Chondrocyte (in vitro differentiated cells): Measurements from ENCODE around the gene ITGB3. TPM values are rescaled to one million over a fixed set of nuclear protein-coding genes. Genes with fewer than 3 reads are reported as not detected.
"Not testable (repeated sequence)": the region's sequence is repeated elsewhere in the genome, so short reads cannot be mapped to it uniquely, and the experiment has no call there.

ENCODE experiments used
- DNase-seq: peaks from one replicate; pipeline ENCODE4 v3.0.0; 2021; ENCODE audit warnings: mixed read lengths, low spot score
- H3K27ac Mint-ChIP-seq: one replicate; pipeline ENCODE4 v1.8.0; 2021; ENCODE audit warnings: mild to moderate bottlenecking, moderate library complexity, mixed read lengths; ENCODE audit not compliant: unreplicated experiment
- H3K27me3 Mint-ChIP-seq: 2 replicates; pipeline ENCODE4 v1.8.0; 2021; ENCODE audit warnings: low read depth, mixed read lengths
- H3K36me3 Mint-ChIP-seq: 2 replicates; pipeline ENCODE4 v1.8.0; 2021; ENCODE audit warnings: low read depth, mixed read lengths
- H3K4me1 Mint-ChIP-seq: 2 replicates; pipeline ENCODE4 v1.8.0; 2021; ENCODE audit warnings: low read depth, mild to moderate bottlenecking, mixed read lengths
- H3K4me3 Mint-ChIP-seq: one replicate; pipeline ENCODE4 v1.8.0; 2021; ENCODE audit warnings: mild to moderate bottlenecking, moderate library complexity, mixed read lengths; ENCODE audit not compliant: unreplicated experiment
- H3K9me3 Mint-ChIP-seq: 2 replicates; pipeline ENCODE4 v1.8.0; 2021; ENCODE audit warnings: low read depth, mixed read lengths
- CTCF ChIP-seq: fragments of 200-600 bp; sonication (generic); IDR thresholded peaks from 2 replicates; pipeline ENCODE4 v1.5.0; 2021; ENCODE audit warnings: antibody characterized with exemption, mild to moderate bottlenecking, moderate library complexity
- total RNA-seq: library from RNA; stranded (reverse); gene quantifications from 3 replicates; pipeline ENCODE4 v1.2.1, GENCODE V29; 2021

Gene ITGB3
- total RNA-seq, 1 donor from 2014 or later = 10.5 TPM

DNA sequence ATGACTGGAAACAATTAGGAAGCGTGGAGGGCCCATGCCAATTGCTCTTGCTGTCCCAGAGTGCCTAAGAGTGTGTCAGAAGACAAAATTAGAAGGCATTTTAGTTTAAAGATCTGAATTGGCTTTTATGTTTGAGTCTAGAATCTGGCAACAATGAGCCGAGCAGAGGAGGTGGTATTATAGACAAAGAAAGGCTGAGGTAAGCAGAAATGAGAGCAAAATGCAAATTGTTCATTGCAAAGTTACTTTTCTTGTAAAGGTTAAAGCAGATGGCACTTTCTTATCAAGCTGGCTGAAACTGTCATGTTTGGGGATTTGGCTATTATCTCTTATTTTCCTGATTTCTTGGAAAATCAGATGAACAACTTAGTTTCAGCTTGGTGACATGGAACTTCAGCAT is 41.2 kb upstream of the ITGB3 start:
- Mint-ChIP-seq H3K4me3 (no peak overlapping the region), H3K36me3 (no peaks in the 10 kb centered on the region), H3K27me3 (no peaks in the 10 kb centered on the region), H3K27ac (no peak overlapping the region), H3K9me3 (no peaks in the 10 kb centered on the region), H3K4me1 (peaks cover 26% of the 10 kb centered on the region)
- TF ChIP-seq CTCF = no peak
- DNase-seq = no peak

DNA sequence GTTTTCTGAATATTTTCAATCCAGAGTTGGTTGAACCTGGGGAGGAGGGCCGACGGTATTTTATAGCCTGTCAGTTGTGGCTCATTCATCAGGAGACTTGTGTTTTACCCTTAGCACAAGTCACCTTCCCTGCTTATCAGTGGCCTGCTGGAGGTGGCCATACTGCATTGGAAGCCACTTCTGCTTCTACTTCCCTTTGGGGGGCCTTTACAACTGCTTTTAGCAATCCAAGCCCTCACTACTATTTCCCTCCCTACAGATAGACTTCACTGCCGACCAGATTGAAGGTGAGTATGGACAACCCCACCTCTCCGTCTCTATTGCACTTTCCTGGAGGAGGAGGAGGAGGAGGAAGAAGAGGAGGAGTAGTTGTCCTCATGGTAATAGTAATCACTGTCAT is 40.1 kb upstream of the ITGB3 start:
- no peak for DNase-seq

DNA sequence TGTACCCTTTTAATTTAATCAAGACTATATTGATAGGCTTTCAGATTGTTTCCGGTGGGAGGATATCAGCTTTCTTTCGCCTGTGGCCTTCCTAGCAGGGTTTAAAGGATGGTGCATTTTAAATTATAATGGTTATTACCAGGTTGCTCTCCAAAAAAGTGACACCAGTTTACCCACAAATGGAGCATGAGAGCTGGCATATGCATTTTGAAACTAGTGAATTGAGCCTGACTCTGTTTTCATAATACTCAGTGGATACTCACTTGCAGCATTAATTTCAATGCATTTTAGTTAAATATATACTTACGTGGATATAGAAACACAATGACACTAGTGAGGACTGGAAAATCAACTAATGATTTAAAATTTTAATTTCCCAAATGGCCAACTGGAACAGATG is 38.7 kb upstream of the ITGB3 start:
- Mint-ChIP-seq H3K4me1 (peaks cover 12% of the 10 kb centered on the region), H3K36me3 (no peaks in the 10 kb centered on the region), H3K27me3 (no peaks in the 10 kb centered on the region), H3K27ac (no peak overlapping the region), H3K9me3 (no peaks in the 10 kb centered on the region), H3K4me3 (no peak overlapping the region)
- no peak for TF ChIP-seq CTCF
- no peak for DNase-seq

More for the DNA sequence above, 40.1 kb upstream of the ITGB3 start:
- H3K4me1 Mint-ChIP-seq = peaks cover 25% of the 10 kb centered on the region
- no peak overlapping the region for H3K4me3 Mint-ChIP-seq
- H3K27ac Mint-ChIP-seq = no peak overlapping the region
- no peaks in the 10 kb centered on the region for H3K27me3 Mint-ChIP-seq
- H3K9me3 Mint-ChIP-seq = no peaks in the 10 kb centered on the region
- no peaks in the 10 kb centered on the region for H3K36me3 Mint-ChIP-seq
- TF ChIP-seq CTCF = no peak

- not testable (repeated sequence) for H3K27me3 Mint-ChIP-seq, DNase-seq, H3K9me3 Mint-ChIP-seq, H3K4me3 Mint-ChIP-seq, H3K27ac Mint-ChIP-seq, H3K4me1 Mint-ChIP-seq, H3K36me3 Mint-ChIP-seq
Measured at GRCh38 chr17:47216821-47217220, 36.8 kb upstream of the ITGB3 start.

GRCh38 chr17:47217279-47217678 is 36.3 kb upstream of the ITGB3 start:
- not testable (repeated sequence) for DNase-seq, H3K27me3 Mint-ChIP-seq, H3K4me1 Mint-ChIP-seq, H3K27ac Mint-ChIP-seq, H3K4me3 Mint-ChIP-seq, H3K9me3 Mint-ChIP-seq, H3K36me3 Mint-ChIP-seq

DNA sequence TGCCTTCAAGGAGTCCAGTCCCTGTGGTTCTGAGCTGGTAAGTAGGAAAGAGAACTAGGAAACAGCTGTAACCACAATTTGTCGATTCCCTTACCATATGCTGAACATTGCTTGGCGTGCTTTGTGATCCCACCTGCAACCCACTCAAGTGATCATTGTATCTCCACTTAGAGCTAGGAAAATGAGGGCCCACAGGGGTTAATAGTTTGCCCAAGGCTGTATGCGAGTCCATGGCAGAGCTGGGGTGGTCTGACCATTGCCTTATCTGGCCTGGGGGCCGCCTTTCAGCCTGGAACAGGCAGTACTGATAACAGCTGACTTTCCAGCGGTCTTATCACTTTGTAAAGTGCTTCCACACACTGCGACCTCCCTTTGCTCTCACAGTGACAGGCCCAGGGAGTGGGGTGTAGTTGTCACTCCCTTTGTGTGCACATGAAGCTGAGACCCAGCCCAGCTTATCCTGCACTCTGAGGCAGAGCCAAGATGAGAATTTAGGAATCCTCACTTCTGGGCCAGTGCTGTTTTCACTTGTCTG is 34.7 kb upstream of the ITGB3 start:
- Mint-ChIP-seq H3K4me1 (peaks cover 7% of the 10 kb centered on the region), H3K27me3 (no peaks in the 10 kb centered on the region), H3K4me3 (no peak overlapping the region), H3K36me3 (no peaks in the 10 kb centered on the region), H3K9me3 (peaks cover 2% of the 10 kb centered on the region), H3K27ac (no peak overlapping the region)
- no peak for DNase-seq
- TF ChIP-seq CTCF = no peak
